ENCODE measurements around the gene KLK10.

The KLK10 gene

GRCh38 chr19:50967929-50968715, 51.4 kb downstream of the KLK10 start:
- DNase-seq (ENCODE audit: low read depth in 2 of 2): no peak

GRCh38 chr19:50964266-50964665, 55.2 kb downstream of the KLK10 start:
- DNase-seq (ENCODE audit: low read depth in 2 of 2): no peak

- no peak for DNase-seq (ENCODE audit: low read depth in 2 of 2)
Observed at GRCh38 chr19:50963381-50963780, 56.1 kb downstream of the KLK10 start.
